GM23338 (cell line): ENCODE measurements around the gene TLR9. TPM values are rescaled to one million over a fixed set of nuclear protein-coding genes. Genes with fewer than 3 reads are reported as not detected.

Experiments
- ATAC-seq: fragments of 200-7000 bp; cut with Tn5 transposase; 3 replicates; pipeline ENCODE4 v1.9.1; 2020
- DNase-seq: peaks from one replicate; pipeline ENCODE4 v3.0.0-alpha.2; 2015; ENCODE audit warnings: low spot score
- H2AFZ ChIP-seq: fragments of 200-600 bp; sonication (generic); 2 replicates; pipeline ENCODE4 v1.8.0; 2016; ENCODE audit warnings: antibody characterized with exemption, mild to moderate bottlenecking, moderate library complexity
- H3F3A ChIP-seq: fragments of 200-600 bp; sonication (generic); replicated peaks from 2 replicates; pipeline ENCODE4 v1.8.0; 2017; ENCODE audit warnings: antibody characterized with exemption, mixed run types, low read depth
- H3K27ac ChIP-seq: fragments of 200-600 bp; sonication (generic); 2 replicates; pipeline ENCODE4 v1.6.1; 2016; ENCODE audit warnings: low read depth
- H3K27me3 ChIP-seq: fragments of 200-600 bp; sonication (generic); 2 replicates; pipeline ENCODE4 v1.8.0; 2016; ENCODE audit warnings: mild to moderate bottlenecking, mixed run types, moderate library complexity; ENCODE audit not compliant: insufficient read depth
- H3K36me3 ChIP-seq: fragments of 200-600 bp; sonication (generic); 2 replicates; pipeline ENCODE4 v1.8.0; 2016; ENCODE audit warnings: mild to moderate bottlenecking; ENCODE audit not compliant: insufficient read depth
- H3K4me1 ChIP-seq: fragments of 200-600 bp; sonication (generic); 2 replicates; pipeline ENCODE4 v1.8.0; 2016; ENCODE audit warnings: mild to moderate bottlenecking, moderate library complexity; ENCODE audit not compliant: insufficient read depth
- H3K4me2 ChIP-seq: fragments of 200-600 bp; sonication (generic); 2 replicates; pipeline ENCODE4 v1.7.1; 2017; ENCODE audit warnings: mixed run types
- H3K4me3 ChIP-seq: fragments of 200-600 bp; sonication (generic); 2 replicates; pipeline ENCODE4 v1.6.1; 2016; ENCODE audit warnings: mixed run types
- H3K79me2 ChIP-seq: fragments of 200-600 bp; sonication (generic); replicated peaks from 2 replicates; pipeline ENCODE4 v1.8.0; 2017; ENCODE audit warnings: mild to moderate bottlenecking; ENCODE audit not compliant: insufficient read depth
- H3K9me2 ChIP-seq: fragments of 200-600 bp; sonication (generic); 2 replicates; pipeline ENCODE4 v1.8.0; 2017; ENCODE audit not compliant: insufficient read depth
- H4K20me1 ChIP-seq: fragments of 200-600 bp; sonication (generic); replicated peaks from 2 replicates; pipeline ENCODE4 v1.8.0; 2017; ENCODE audit warnings: mild to moderate bottlenecking; ENCODE audit not compliant: insufficient read depth
- H3K27ac Mint-ChIP-seq: 2 replicates; pipeline ENCODE4 v1.8.0; 2020; ENCODE audit warnings: inconsistent platforms, mild to moderate bottlenecking, moderate library complexity, mixed read lengths
- H3K27me3 Mint-ChIP-seq: 3 replicates; pipeline ENCODE4 v1.8.0; 2022; ENCODE audit warnings: low read depth, mild to moderate bottlenecking, moderate library complexity, mixed read lengths, inconsistent platforms; ENCODE audit not compliant: insufficient read depth, poor library complexity
- H3K36me3 Mint-ChIP-seq: 3 replicates; pipeline ENCODE4 v1.8.0; 2021; ENCODE audit warnings: low read depth, mild to moderate bottlenecking, inconsistent platforms, moderate library complexity, mixed read lengths
- H3K4me1 Mint-ChIP-seq: 3 replicates; pipeline ENCODE4 v1.8.0; 2020; ENCODE audit warnings: mild to moderate bottlenecking, inconsistent platforms, mixed read lengths
- H3K4me3 Mint-ChIP-seq: 3 replicates; pipeline ENCODE4 v1.8.0; 2021; ENCODE audit warnings: moderate library complexity, mild to moderate bottlenecking, inconsistent platforms, mixed read lengths
- H3K9me3 Mint-ChIP-seq: 3 replicates; pipeline ENCODE4 v1.8.0; 2020; ENCODE audit warnings: moderate library complexity, mild to moderate bottlenecking, inconsistent platforms, mixed read lengths
- CREB1 ChIP-seq: fragments of 250-450 bp; sonication (Bioruptor Pico); IDR thresholded peaks from 2 replicates; pipeline ENCODE4 v1.5.0; 2020; ENCODE audit warnings: low read depth, mild to moderate bottlenecking, moderate library complexity
- CTCF ChIP-seq, 2 experiments: fragments of 200-600 bp in 1 of 2; sonication (generic) in 1 of 2; conservative IDR thresholded peaks; 2 replicates each; pipeline versions ENCODE4 v1.5.1 to v1.6.1; 2016 to 2017; ENCODE audit warnings: antibody characterized with exemption in 2 of 2, low read depth in 2 of 2, mild to moderate bottlenecking in 2 of 2, moderate library complexity in 1 of 2
- ETS1 ChIP-seq: IDR thresholded peaks from 2 replicates; pipeline ENCODE4 v1.6.1; 2016; ENCODE audit warnings: antibody characterized with exemption
- EZH2 ChIP-seq: fragments of 200-600 bp; sonication (generic); IDR thresholded peaks from one replicate; pipeline ENCODE4 v1.8.0; 2017; ENCODE audit warnings: antibody characterized with exemption, mild to moderate bottlenecking, low read depth; ENCODE audit not compliant: unreplicated experiment
- EZH2phosphoT487 ChIP-seq: fragments of 200-600 bp; sonication (generic); IDR thresholded peaks from one replicate; pipeline ENCODE4 v1.8.1; 2018; ENCODE audit warnings: antibody characterized with exemption; ENCODE audit not compliant: unreplicated experiment
- JUNB ChIP-seq: IDR thresholded peaks from one replicate; pipeline ENCODE4 v1.6.1; 2016; ENCODE audit warnings: antibody characterized with exemption; ENCODE audit not compliant: unreplicated experiment
- NANOG ChIP-seq: IDR thresholded peaks from 2 replicates; pipeline ENCODE4 v1.6.1; 2016; ENCODE audit warnings: antibody characterized with exemption, borderline replicate concordance
- POLR2AphosphoS5 ChIP-seq: IDR thresholded peaks from 2 replicates; pipeline ENCODE4 v1.6.1; 2016; ENCODE audit warnings: antibody characterized with exemption, low read depth
- REST ChIP-seq: IDR thresholded peaks from one replicate; pipeline ENCODE4 v1.6.1; 2018; ENCODE audit warnings: antibody characterized with exemption; ENCODE audit not compliant: unreplicated experiment
- STAT1 ChIP-seq: IDR thresholded peaks from one replicate; pipeline ENCODE4 v1.6.1; 2016; ENCODE audit warnings: antibody characterized with exemption; ENCODE audit not compliant: unreplicated experiment
- ZNF114 ChIP-seq: fragments of 250-450 bp; sonication (Bioruptor Pico); IDR thresholded peaks from 2 replicates; pipeline ENCODE4 v1.5.0; 2020; ENCODE audit warnings: mild to moderate bottlenecking, moderate library complexity
- ZNF331 ChIP-seq: fragments of 250-450 bp; sonication (Bioruptor Pico); IDR thresholded peaks from 2 replicates; pipeline ENCODE4 v1.5.0; 2020; ENCODE audit warnings: low read depth, mild to moderate bottlenecking, moderate library complexity
- polyA plus RNA-seq: library from polyadenylated mRNA; unstranded; fragments of >200 nt; fragmentation: Nextera tagmentation; extraction: Ambion mirVana; gene quantifications from 2 replicates; pipeline ENCODE4 v1.2.1, GENCODE V29; 2016
- total RNA-seq: library from RNA; depleted of rRNA; stranded (reverse); fragments of >200 nt; shearing (Covaris generic); gene quantifications from 2 replicates; pipeline ENCODE4 v1.2.3, GENCODE V29; 2014
- TF ChIP-seq, protein P1 (sequence below): fragments of 250-450 bp; sonication (Bioruptor Pico); IDR thresholded peaks from 2 replicates; pipeline ENCODE4 v1.5.0; 2020; ENCODE audit warnings: mild to moderate bottlenecking, moderate library complexity

Gene TLR9
- total and polyA plus RNA-seq, 2 experiments from 2014 or later = not detected

DNA sequence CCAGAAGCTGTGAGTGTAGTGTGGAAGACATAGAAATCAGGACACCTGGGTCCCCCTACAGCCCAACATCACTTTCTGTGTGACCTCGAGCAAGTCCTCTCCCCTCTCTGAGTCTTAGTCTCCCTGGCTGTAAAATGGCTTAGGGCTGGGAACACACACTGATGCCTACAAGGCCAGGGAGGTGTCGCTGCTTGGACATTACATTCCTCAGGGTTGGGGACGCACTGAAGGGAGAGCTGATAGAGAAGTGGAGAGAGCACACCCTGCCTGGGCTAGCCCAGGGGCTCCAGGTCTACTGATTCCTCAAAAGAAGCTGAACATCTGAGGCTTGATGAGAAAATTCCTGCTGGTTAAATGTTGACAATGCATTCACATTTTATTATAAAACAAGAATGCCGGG is 33.8 kb downstream of the TLR9 start:
- Histone ChIP-seq H3K9me2 (no peaks in the 10 kb centered on the region), H3K4me2 (no peak overlapping the region), H3K27ac (no peak overlapping the region), H3K27me3 (no peaks in the 10 kb centered on the region), H3K79me2 (no peaks in the 10 kb centered on the region), H3K4me3 (no peak overlapping the region), H3F3A (0 out of 2 replicates have a peak, but pooled peaks cover 4% of the 10 kb centered on the region), H4K20me1 (no peaks in the 10 kb centered on the region), H3K4me1 (no peaks in the 10 kb centered on the region), H2AFZ (no peak overlapping the region), H3K36me3 (no peaks in the 10 kb centered on the region)
- ATAC-seq (no peak), DNase-seq (no peak)
- Mint-ChIP-seq H3K27ac (no peak overlapping the region), H3K36me3 (no peaks in the 10 kb centered on the region), H3K4me1 (peaks cover 5% of the 10 kb centered on the region; the same call in 1 of the 3 replicates), H3K9me3 (no peaks in the 10 kb centered on the region), H3K4me3 (no peak overlapping the region), H3K27me3 (peaks cover 19% of the 10 kb centered on the region)
- TF ChIP-seq REST (no peak), CREB1 (CRISPR knock-in tag) (no peak), CTCF (conservative IDR thresholded peaks at IDR 0.05; ENCODE audit: low read depth in 2 of 2) (no peak), EZH2 (no peak), POLR2AphosphoS5 (no peak), ETS1 (no peak), EZH2phosphoT487 (no peak), NANOG (no peak), STAT1 (no peak), JUNB (no peak), ZNF114 (CRISPR knock-in tag) (no peak), ZNF331 (CRISPR knock-in tag) (no peak)
- TF ChIP-seq, protein P1, sequence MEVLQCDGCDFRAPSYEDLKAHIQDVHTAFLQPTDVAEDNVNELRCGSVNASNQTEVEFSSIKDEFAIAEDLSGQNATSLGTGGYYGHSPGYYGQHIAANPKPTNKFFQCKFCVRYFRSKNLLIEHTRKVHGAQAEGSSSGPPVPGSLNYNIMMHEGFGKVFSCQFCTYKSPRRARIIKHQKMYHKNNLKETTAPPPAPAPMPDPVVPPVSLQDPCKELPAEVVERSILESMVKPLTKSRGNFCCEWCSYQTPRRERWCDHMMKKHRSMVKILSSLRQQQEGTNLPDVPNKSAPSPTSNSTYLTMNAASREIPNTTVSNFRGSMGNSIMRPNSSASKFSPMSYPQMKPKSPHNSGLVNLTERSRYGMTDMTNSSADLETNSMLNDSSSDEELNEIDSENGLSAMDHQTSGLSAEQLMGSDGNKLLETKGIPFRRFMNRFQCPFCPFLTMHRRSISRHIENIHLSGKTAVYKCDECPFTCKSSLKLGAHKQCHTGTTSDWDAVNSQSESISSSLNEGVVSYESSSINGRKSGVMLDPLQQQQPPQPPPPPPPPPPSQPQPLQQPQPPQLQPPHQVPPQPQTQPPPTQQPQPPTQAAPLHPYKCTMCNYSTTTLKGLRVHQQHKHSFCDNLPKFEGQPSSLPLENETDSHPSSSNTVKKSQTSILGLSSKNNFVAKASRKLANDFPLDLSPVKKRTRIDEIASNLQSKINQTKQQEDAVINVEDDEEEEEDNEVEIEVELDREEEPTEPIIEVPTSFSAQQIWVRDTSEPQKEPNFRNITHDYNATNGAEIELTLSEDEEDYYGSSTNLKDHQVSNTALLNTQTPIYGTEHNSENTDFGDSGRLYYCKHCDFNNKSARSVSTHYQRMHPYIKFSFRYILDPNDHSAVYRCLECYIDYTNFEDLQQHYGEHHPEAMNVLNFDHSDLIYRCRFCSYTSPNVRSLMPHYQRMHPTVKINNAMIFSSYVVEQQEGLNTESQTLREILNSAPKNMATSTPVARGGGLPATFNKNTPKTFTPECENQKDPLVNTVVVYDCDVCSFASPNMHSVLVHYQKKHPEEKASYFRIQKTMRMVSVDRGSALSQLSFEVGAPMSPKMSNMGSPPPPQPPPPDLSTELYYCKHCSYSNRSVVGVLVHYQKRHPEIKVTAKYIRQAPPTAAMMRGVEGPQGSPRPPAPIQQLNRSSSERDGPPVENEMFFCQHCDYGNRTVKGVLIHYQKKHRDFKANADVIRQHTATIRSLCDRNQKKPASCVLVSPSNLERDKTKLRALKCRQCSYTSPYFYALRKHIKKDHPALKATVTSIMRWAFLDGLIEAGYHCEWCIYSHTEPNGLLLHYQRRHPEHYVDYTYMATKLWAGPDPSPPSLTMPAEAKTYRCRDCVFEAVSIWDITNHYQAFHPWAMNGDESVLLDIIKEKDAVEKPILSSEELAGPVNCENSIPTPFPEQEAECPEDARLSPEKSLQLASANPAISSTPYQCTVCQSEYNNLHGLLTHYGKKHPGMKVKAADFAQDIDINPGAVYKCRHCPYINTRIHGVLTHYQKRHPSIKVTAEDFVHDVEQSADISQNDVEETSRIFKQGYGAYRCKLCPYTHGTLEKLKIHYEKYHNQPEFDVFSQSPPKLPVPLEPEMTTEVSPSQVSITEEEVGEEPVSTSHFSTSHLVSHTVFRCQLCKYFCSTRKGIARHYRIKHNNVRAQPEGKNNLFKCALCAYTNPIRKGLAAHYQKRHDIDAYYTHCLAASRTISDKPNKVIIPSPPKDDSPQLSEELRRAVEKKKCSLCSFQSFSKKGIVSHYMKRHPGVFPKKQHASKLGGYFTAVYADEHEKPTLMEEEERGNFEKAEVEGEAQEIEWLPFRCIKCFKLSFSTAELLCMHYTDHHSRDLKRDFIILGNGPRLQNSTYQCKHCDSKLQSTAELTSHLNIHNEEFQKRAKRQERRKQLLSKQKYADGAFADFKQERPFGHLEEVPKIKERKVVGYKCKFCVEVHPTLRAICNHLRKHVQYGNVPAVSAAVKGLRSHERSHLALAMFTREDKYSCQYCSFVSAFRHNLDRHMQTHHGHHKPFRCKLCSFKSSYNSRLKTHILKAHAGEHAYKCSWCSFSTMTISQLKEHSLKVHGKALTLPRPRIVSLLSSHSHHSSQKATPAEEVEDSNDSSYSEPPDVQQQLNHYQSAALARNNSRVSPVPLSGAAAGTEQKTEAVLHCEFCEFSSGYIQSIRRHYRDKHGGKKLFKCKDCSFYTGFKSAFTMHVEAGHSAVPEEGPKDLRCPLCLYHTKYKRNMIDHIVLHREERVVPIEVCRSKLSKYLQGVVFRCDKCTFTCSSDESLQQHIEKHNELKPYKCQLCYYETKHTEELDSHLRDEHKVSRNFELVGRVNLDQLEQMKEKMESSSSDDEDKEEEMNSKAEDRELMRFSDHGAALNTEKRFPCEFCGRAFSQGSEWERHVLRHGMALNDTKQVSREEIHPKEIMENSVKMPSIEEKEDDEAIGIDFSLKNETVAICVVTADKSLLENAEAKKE (CRISPR knock-in tag) = no peak
